Upper lobe of right lung (tissue), 1 donor: ENCODE data around the gene IL9R. TPM values are rescaled to one million over a fixed set of nuclear protein-coding genes. Genes with fewer than 3 reads are reported as not detected.
A peak's percentile ranks its signal among the peaks of the same experiment; 100 is the strongest.
"Not testable (repeated sequence)": the region's sequence is repeated elsewhere in the genome, so short reads cannot be mapped to it uniquely, and the experiment has no call there.

ENCODE experiments used
- ATAC-seq: fragments of 200-7000 bp; cut with Tn5 transposase; one replicate; pipeline ENCODE4 v1.9.1; 2020; ENCODE audit warnings: mild to moderate bottlenecking, moderate library complexity
- DNase-seq: peaks from one replicate; pipeline ENCODE4 v3.0.0-alpha.2; 2020
- H3K27ac ChIP-seq: fragments of 200-600 bp; one replicate; pipeline ENCODE4 v1.8.0; 2022
- H3K27me3 ChIP-seq: fragments of 200-600 bp; one replicate; pipeline ENCODE4 v1.8.0; 2022; ENCODE audit warnings: mild to moderate bottlenecking
- H3K36me3 ChIP-seq: fragments of 200-600 bp; one replicate; pipeline ENCODE4 v1.8.0; 2022
- H3K4me1 ChIP-seq: fragments of 200-600 bp; one replicate; pipeline ENCODE4 v1.8.0; 2022
- H3K4me3 ChIP-seq: fragments of 200-600 bp; one replicate; pipeline ENCODE4 v1.8.0; 2022; ENCODE audit warnings: mild to moderate bottlenecking
- H3K9me3 ChIP-seq: fragments of 200-600 bp; one replicate; pipeline ENCODE4 v1.8.0; 2022
- intact Hi-C: fragments of 100-400 bp; cut with DNase I; formaldehyde crosslinking; loops from one replicate; pipeline ENCODE4 v1.11.0; 2022
- total RNA-seq: library from RNA; stranded (reverse); fragmentation: NEBNext Ultra II Directional; extraction: Animal tissue kit (Norgen Biotek cat#: 25700); gene quantifications from one replicate; pipeline ENCODE4 v1.2.1, GENCODE V29; 2021
- TF ChIP-seq, protein P1 (sequence below): fragments of 200-600 bp; IDR thresholded peaks from one replicate; pipeline ENCODE4 v1.8.0; 2022; ENCODE audit warnings: antibody characterized with exemption
- donor health status: DM: no; HTN: yes; CAD: no; lungs with severe emphysema.

IL9R gene
- total RNA-seq, 1 donor from 2014 or later, result 1.2 TPM

DNA sequence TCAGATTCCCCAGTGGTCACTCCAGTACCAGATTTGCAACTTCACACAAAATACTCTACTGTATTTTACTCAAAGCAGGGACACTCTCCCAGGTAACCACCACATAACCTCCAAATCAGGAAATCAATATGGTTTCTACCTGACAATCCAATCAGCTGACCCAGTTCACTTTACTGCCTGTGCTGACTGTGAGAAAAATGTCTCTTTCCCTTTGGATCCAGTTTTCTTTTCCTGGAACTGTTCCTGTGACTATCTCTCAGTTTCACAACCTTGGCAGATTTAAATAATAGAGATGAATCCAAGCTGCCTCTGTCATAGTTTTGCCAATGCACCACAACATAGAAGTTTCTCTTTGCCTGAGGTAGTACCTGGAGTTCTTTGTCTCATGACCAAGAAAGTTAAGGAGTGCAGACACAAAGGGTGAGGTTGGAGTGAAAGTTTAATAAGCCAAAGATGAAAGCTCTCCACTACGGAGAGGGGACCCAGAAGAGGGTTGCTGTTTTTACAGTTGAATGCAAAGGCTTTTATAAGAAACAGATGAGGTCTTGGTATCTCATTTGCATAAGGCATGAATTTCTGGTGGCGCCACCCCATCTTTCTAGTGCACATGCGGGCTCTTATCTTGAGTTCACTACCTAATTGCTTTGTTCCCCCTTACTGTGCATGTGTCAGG is 29.7 kb upstream of the IL9R start:
- TF ChIP-seq, protein P1, sequence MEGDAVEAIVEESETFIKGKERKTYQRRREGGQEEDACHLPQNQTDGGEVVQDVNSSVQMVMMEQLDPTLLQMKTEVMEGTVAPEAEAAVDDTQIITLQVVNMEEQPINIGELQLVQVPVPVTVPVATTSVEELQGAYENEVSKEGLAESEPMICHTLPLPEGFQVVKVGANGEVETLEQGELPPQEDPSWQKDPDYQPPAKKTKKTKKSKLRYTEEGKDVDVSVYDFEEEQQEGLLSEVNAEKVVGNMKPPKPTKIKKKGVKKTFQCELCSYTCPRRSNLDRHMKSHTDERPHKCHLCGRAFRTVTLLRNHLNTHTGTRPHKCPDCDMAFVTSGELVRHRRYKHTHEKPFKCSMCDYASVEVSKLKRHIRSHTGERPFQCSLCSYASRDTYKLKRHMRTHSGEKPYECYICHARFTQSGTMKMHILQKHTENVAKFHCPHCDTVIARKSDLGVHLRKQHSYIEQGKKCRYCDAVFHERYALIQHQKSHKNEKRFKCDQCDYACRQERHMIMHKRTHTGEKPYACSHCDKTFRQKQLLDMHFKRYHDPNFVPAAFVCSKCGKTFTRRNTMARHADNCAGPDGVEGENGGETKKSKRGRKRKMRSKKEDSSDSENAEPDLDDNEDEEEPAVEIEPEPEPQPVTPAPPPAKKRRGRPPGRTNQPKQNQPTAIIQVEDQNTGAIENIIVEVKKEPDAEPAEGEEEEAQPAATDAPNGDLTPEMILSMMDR, result no peak
- H3K9me3 ChIP-seq, result peaks cover 4% of the 10 kb centered on the region
- ATAC-seq, result no peak

DNA sequence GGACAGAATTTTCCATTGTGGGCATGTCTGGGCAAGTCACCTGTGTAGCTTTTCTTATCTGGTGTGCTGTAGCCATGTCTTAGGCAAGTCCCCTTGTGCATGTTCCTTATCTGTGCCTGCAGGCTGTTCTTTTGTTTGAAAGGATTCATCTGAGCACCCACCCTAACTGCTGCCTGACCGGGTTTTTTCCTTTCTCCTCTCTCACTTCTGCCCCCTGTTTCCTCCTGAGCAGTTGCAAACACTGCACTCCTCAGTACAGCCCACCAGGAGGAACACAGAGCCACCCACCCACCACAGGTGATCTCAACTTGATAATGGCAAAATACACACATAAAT is 29.2 kb upstream of the IL9R start:
- H3K9me3 ChIP-seq, result peaks cover 4% of the 10 kb centered on the region

More for the DNA sequence above, 29.7 kb upstream of the IL9R start:
- intact Hi-C loops, result no loop called here
- H3K27me3 ChIP-seq, result no peaks in the 10 kb centered on the region
- no peak overlapping the region for H3K27ac ChIP-seq
- no peaks in the 10 kb centered on the region for H3K4me1 ChIP-seq
- H3K36me3 ChIP-seq, result no peaks in the 10 kb centered on the region
- DNase-seq, result no peak
- no peak overlapping the region for H3K4me3 ChIP-seq

DNA sequence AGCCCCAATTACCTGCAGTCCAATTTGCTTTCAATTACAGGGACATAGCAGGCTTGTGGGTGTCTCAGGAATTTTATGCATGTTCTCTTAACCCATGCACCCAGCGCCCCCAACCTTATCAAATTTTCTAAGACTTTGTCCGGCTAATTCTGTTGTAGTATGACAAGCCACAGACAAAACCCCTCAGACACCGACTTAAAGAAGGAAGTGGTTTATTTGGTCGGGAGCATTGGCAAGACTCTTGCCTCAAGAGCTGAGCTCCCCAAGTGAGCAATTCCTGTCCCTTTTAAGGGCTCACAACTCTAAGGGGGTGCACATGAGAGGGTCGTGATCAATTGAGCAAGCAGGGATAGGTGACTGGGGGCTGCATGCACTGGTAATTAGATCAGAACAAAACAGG is 28.7 kb upstream of the IL9R start:
- intact Hi-C loops, result no loop called here
- H3K4me3 ChIP-seq, result no peak overlapping the region
- no peak overlapping the region for H3K27ac ChIP-seq
- H3K4me1 ChIP-seq, result no peaks in the 10 kb centered on the region
- ATAC-seq, result no peak
- TF ChIP-seq, protein P1, result no peak
- DNase-seq, result no peak
- peaks cover 2% of the 10 kb centered on the region for H3K9me3 ChIP-seq
- H3K36me3 ChIP-seq, result no peaks in the 10 kb centered on the region
- no peaks in the 10 kb centered on the region for H3K27me3 ChIP-seq

More for the DNA sequence above, 29.2 kb upstream of the IL9R start:
- no peaks in the 10 kb centered on the region for H3K36me3 ChIP-seq
- DNase-seq (no peak), ATAC-seq (no peak)
- H3K27ac ChIP-seq, result no peak overlapping the region
- no peak overlapping the region for H3K4me3 ChIP-seq
- no peaks in the 10 kb centered on the region for H3K4me1 ChIP-seq
- intact Hi-C loops, result no loop called here
- TF ChIP-seq, protein P1, result no peak
- H3K27me3 ChIP-seq, result no peaks in the 10 kb centered on the region

DNA sequence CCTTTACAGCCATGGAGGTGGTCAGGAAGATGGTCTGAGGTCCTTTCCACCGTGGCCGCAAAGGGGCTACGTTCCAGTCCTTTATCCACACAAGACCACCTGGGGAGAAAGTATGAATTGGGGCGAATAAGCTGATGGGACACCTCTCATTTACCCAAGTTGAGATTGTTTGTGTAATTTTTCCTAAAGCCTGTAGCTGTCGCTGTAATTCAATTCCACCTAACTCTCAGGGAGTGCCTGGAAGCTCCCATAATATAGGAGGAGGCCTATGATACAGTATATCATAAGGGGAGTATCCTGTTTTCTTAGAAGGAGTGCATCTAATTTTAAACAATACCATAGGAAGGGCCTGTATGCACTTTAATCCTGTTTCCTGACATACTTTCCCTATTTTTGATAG is 25.8 kb upstream of the IL9R start:
- TF ChIP-seq, protein P1, result peak; percentile 8
- intact Hi-C loops, H3K27ac ChIP-seq, H3K4me3 ChIP-seq, DNase-seq, H3K27me3 ChIP-seq, H3K9me3 ChIP-seq, H3K4me1 ChIP-seq, H3K36me3 ChIP-seq, ATAC-seq: not testable (repeated sequence)

DNA sequence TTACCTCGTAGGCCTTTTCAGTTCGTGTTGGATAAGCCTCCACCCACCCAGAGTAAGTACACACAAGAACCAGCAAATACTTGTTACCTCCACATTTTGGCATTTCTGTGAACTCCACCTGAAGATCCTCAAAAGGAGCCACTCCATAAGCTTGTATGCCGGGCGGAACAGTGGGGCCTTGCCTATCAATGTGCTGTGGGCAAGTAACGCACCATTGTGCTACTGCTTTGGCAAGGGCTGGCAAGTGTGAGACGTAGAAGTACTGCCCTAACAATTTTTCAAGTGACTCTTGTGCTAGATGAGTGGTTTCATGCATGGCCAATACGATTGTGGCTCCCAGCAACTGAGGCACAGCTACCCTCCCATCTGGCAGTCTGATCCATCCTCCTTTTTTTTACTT is 25.3 kb upstream of the IL9R start:
- H3K4me1 ChIP-seq, intact Hi-C loops, H3K36me3 ChIP-seq, H3K27me3 ChIP-seq, H3K4me3 ChIP-seq, ATAC-seq, DNase-seq, H3K9me3 ChIP-seq, H3K27ac ChIP-seq: not testable (repeated sequence)

DNA sequence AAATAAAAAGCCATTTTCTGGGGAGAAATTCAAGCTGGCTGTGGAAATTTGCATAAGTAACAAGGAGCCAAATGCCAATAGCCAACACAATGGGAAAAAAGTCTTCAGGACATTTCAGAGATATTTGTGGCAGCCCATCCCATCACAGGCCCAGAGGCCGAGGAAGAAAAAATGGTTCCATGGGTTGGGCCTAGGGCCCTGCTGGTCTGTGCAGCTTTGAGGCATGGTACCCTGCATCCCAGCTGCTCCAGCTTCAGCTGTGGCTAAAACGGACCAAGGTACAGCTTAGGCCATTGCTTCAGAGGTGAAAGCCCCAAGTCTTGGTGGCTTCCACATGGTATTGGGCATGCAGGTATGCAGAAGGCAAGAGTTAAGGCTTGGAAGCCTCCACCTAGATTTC is 14.2 kb upstream of the IL9R start:
- ATAC-seq (no peak), DNase-seq (no peak)
- no peaks in the 10 kb centered on the region for H3K4me1 ChIP-seq
- no peak overlapping the region for H3K4me3 ChIP-seq
- H3K27me3 ChIP-seq, result no peaks in the 10 kb centered on the region
- intact Hi-C loops, result no loop called here
- H3K36me3 ChIP-seq, result no peaks in the 10 kb centered on the region
- TF ChIP-seq, protein P1, result no peak
- H3K27ac ChIP-seq, result no peak overlapping the region
- no peaks in the 10 kb centered on the region for H3K9me3 ChIP-seq
